BE2C (cell line): Measurements from ENCODE around the gene COL4A4.

Experiments used
- DNase-seq: peaks from one replicate; pipeline ENCODE4 v3.0.0-alpha.2; 2020
- H3K27me3 ChIP-seq: fragments of 250-450 bp; sonication (Bioruptor Pico); 2 replicates; pipeline ENCODE4 v1.5.1; 2020; ENCODE audit warnings: mild to moderate bottlenecking
- H3K36me3 ChIP-seq: fragments of 250-450 bp; sonication (Bioruptor Pico); 2 replicates; pipeline ENCODE4 v1.5.1; 2020; ENCODE audit warnings: mild to moderate bottlenecking
- H3K4me1 ChIP-seq: fragments of 250-450 bp; sonication (Bioruptor Pico); 2 replicates; pipeline ENCODE4 v1.5.1; 2020
- H3K4me3 ChIP-seq: 2 replicates; pipeline ENCODE4 v1.5.1; 2011; ENCODE audit warnings: low read depth, low read length
- H3K9me3 ChIP-seq: fragments of 250-450 bp; sonication (Bioruptor Pico); 2 replicates; pipeline ENCODE4 v1.5.1; 2020
- TF ChIP-seq, protein P1 (sequence below): IDR thresholded peaks from 2 replicates; pipeline ENCODE4 v1.5.1; 2012; ENCODE audit warnings: mild to moderate bottlenecking, low read depth, low read length

Gene COL4A4

DNA sequence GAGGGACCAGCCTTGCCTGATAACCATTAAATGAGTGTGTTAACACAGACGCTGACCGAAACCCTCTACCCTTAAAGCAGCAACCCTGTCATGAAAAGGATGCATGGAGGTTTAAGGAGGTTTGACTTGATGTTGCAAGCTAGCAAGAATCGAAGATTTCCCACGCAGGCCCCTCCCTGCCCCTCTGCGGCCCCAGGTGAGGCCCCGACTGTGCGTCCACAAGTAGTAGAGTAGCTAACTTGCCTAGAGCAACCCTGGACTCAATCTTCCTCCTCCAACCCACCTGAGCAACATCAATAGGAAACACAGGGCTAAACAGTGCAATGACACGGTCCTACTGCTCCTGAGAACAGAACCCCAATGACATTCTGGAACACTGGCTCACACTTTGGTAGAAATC is 150.1 kb downstream of the COL4A4 start:
- H3K36me3 ChIP-seq: no peaks in the 10 kb centered on the region
- H3K9me3 ChIP-seq: no peaks in the 10 kb centered on the region
- no peak overlapping the region for H3K4me3 ChIP-seq
- H3K27me3 ChIP-seq: no peaks in the 10 kb centered on the region
- TF ChIP-seq, protein P1, sequence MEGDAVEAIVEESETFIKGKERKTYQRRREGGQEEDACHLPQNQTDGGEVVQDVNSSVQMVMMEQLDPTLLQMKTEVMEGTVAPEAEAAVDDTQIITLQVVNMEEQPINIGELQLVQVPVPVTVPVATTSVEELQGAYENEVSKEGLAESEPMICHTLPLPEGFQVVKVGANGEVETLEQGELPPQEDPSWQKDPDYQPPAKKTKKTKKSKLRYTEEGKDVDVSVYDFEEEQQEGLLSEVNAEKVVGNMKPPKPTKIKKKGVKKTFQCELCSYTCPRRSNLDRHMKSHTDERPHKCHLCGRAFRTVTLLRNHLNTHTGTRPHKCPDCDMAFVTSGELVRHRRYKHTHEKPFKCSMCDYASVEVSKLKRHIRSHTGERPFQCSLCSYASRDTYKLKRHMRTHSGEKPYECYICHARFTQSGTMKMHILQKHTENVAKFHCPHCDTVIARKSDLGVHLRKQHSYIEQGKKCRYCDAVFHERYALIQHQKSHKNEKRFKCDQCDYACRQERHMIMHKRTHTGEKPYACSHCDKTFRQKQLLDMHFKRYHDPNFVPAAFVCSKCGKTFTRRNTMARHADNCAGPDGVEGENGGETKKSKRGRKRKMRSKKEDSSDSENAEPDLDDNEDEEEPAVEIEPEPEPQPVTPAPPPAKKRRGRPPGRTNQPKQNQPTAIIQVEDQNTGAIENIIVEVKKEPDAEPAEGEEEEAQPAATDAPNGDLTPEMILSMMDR: no peak
- DNase-seq: no peak
- H3K4me1 ChIP-seq: no peaks in the 10 kb centered on the region

DNA sequence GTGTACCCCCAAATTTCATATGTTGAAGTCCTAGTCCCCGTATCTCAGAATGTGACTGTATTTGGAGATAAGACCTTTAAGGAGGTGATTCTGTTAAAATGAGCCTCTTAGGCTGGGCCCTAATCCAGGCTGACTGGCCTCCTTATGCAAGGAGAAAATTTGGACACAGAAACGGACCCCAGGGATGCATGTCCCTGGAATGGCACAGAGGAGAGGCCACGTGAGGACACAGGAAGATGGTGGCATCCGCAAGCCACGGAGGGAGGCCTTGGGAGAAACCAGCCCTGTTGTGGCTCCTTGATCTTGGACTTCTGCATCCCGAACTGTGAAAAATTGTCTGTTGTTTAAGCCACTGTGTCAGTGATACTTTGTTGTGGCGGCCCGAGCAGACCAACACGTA is 150.7 kb downstream of the COL4A4 start:
- no peak for DNase-seq
- TF ChIP-seq, protein P1: no peak
- H3K36me3 ChIP-seq: no peaks in the 10 kb centered on the region

GRCh38 chr2:227010433-227010832 is 153.6 kb downstream of the COL4A4 start:
- no peak overlapping the region for H3K4me3 ChIP-seq
- TF ChIP-seq, protein P1: no peak
- DNase-seq: no peak
- H3K27me3 ChIP-seq: peaks cover 17% of the 10 kb centered on the region
- no peaks in the 10 kb centered on the region for H3K9me3 ChIP-seq
- H3K36me3 ChIP-seq: no peaks in the 10 kb centered on the region
- no peaks in the 10 kb centered on the region for H3K4me1 ChIP-seq

More for the DNA sequence above, 150.7 kb downstream of the COL4A4 start:
- Histone ChIP-seq H3K4me1 (no peaks in the 10 kb centered on the region), H3K9me3 (no peaks in the 10 kb centered on the region), H3K27me3 (no peaks in the 10 kb centered on the region), H3K4me3 (no peak overlapping the region)

DNA sequence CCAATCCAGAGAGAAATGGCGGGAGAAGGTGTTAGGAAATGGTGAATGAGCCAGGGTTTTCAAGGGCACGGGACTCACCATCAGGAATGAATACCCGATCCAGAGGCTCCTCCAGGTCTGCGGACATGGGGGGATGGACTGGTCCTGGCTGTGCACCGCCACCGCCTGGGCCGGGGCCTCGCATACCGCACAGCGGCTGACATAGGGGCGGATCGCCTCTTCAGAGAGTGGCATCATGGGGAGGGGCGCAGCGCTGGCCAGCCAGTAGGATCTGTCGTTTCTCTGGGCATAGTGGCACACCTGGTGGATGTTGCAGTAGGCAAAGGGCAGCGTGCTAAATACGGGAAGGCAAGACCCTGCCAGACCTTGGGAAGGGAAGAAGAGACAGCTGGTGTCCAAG is 156.1 kb downstream of the COL4A4 start:
- Histone ChIP-seq H3K4me3 (no peak overlapping the region), H3K36me3 (no peaks in the 10 kb centered on the region), H3K27me3 (peaks cover 19% of the 10 kb centered on the region), H3K4me1 (no peaks in the 10 kb centered on the region), H3K9me3 (no peaks in the 10 kb centered on the region)
- TF ChIP-seq, protein P1: no peak
- DNase-seq: no peak

DNA sequence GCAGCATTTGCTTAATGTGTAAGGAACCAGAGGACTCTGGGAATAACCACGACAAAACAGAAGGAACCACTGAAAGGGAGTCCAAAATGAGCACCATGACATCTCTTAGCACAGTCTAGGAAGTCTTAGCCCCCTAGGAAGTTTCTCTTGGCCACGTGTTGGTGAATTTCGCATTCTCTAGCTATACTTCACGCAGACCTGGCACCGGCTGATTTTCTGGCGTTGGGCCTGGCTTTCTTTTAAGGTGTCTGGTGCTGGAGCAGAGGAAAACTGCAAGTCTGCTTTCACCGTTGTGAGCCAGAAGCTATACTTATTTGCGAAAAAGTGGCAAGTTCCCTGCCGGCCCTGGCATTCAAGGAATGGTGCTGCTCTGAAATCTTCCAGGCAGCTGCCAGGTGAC is 156.9 kb downstream of the COL4A4 start:
- Histone ChIP-seq H3K4me1 (no peaks in the 10 kb centered on the region), H3K4me3 (no peak overlapping the region), H3K9me3 (no peaks in the 10 kb centered on the region), H3K36me3 (no peaks in the 10 kb centered on the region), H3K27me3 (peaks cover 19% of the 10 kb centered on the region)
- TF ChIP-seq, protein P1: no peak
- DNase-seq: no peak

GRCh38 chr2:227006189-227006897 is 157.7 kb downstream of the COL4A4 start:
- Histone ChIP-seq H3K4me1 (no peaks in the 10 kb centered on the region), H3K36me3 (no peaks in the 10 kb centered on the region), H3K9me3 (no peaks in the 10 kb centered on the region), H3K27me3 (peaks cover 19% of the 10 kb centered on the region), H3K4me3 (no peak overlapping the region)
- TF ChIP-seq, protein P1: no peak
- no peak for DNase-seq
